ENCODE data around the gene ISL2. TPM values are rescaled to one million over a fixed set of nuclear protein-coding genes. Genes with fewer than 3 reads are reported as not detected.

The ISL2 gene
- total RNA-seq, 2 donors from 2014 or later = 0.77 to 2.4 TPM

DNA sequence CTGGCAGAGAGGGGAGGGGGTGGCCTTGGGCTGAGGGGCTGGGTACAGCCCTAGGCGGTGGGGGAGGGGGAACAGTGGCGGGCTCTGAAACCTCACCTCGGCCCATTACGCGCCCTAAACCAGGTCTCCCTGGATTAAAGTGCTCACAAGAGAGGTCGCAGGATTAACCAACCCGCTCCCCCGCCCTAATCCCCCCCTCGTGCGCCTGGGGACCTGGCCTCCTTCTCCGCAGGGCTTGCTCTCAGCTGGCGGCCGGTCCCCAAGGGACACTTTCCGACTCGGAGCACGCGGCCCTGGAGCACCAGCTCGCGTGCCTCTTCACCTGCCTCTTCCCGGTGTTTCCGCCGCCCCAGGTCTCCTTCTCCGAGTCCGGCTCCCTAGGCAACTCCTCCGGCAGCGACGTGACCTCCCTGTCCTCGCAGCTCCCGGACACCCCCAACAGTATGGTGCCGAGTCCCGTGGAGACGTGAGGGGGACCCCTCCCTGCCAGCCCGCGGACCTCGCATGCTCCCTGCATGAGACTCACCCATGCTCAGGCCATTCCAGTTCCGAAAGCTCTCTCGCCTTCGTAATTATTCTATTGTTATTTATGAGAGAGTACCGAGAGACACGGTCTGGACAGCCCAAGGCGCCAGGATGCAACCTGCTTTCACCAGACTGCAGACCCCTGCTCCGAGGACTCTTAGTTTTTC, 4.9 kb downstream of the ISL2 start:
- H3K9me3 ChIP-seq = no peaks in the 10 kb centered on the region
- H3K4me3 ChIP-seq = no peak overlapping the region
- H3K27me3 ChIP-seq (replicated peaks; ENCODE audit: insufficient read depth) = peaks cover 51% of the 10 kb centered on the region
- intact Hi-C loops (cut with DNase I) = no loop called here
- peaks cover 7% of the 10 kb centered on the region for H3K4me1 ChIP-seq (replicated peaks)
- DNase-seq (ENCODE audit: low spot score) = no peak
- TF ChIP-seq POLR2AphosphoS5 (IDR thresholded peaks at IDR 0.05) (no peak), POLR2A (IDR thresholded peaks at IDR 0.05) (no peak)
- TF ChIP-seq, protein P1, sequence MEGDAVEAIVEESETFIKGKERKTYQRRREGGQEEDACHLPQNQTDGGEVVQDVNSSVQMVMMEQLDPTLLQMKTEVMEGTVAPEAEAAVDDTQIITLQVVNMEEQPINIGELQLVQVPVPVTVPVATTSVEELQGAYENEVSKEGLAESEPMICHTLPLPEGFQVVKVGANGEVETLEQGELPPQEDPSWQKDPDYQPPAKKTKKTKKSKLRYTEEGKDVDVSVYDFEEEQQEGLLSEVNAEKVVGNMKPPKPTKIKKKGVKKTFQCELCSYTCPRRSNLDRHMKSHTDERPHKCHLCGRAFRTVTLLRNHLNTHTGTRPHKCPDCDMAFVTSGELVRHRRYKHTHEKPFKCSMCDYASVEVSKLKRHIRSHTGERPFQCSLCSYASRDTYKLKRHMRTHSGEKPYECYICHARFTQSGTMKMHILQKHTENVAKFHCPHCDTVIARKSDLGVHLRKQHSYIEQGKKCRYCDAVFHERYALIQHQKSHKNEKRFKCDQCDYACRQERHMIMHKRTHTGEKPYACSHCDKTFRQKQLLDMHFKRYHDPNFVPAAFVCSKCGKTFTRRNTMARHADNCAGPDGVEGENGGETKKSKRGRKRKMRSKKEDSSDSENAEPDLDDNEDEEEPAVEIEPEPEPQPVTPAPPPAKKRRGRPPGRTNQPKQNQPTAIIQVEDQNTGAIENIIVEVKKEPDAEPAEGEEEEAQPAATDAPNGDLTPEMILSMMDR (IDR thresholded peaks at IDR 0.05) = no peak
- 42% methylated on average over 37 of the region's 42 CpGs for WGBS
- H3K27ac ChIP-seq = no peak overlapping the region
- no peaks in the 10 kb centered on the region for H3K36me3 ChIP-seq

DNA sequence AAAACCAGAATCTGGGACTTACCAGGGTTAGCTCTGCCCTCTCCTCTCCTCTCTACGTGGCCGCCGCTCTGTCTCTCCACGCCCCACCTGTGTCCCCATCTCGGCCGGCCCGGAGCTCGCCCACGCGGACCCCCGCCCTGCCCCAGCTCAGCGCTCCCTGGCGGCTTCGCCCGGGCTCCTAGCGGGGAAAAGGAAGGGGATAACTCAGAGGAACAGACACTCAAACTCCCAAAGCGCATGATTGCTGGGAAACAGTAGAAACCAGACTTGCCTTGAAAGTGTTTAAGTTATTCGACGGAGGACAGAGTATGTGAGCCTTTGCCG, 5.4 kb downstream of the ISL2 start:
- H3K4me1 ChIP-seq (replicated peaks) = peaks cover 9% of the 10 kb centered on the region
- H3K27ac ChIP-seq = no peak overlapping the region
- TF ChIP-seq POLR2AphosphoS5 (IDR thresholded peaks at IDR 0.05) (no peak), POLR2A (IDR thresholded peaks at IDR 0.05) (no peak)
- TF ChIP-seq, protein P1 (IDR thresholded peaks at IDR 0.05) = no peak
- intact Hi-C loops (cut with DNase I) = no loop called here
- 53% methylated on average over 20 of the region's 20 CpGs for WGBS
- H3K9me3 ChIP-seq = no peaks in the 10 kb centered on the region
- no peak overlapping the region for H3K4me3 ChIP-seq
- H3K27me3 ChIP-seq (replicated peaks; ENCODE audit: insufficient read depth) = peaks cover 48% of the 10 kb centered on the region
- DNase-seq (ENCODE audit: low spot score) = no peak
- no peaks in the 10 kb centered on the region for H3K36me3 ChIP-seq

- peaks cover 11% of the 10 kb centered on the region for H3K4me1 ChIP-seq (replicated peaks)
- H3K9me3 ChIP-seq = no peaks in the 10 kb centered on the region
- 46% methylated on average over 50 of the region's 87 CpGs for WGBS
- H3K27me3 ChIP-seq (replicated peaks; ENCODE audit: insufficient read depth) = peaks cover 46% of the 10 kb centered on the region
- H3K4me3 ChIP-seq = no peak overlapping the region
- no peak for DNase-seq (ENCODE audit: low spot score)
- H3K36me3 ChIP-seq = no peaks in the 10 kb centered on the region
- no peak overlapping the region for H3K27ac ChIP-seq
- TF ChIP-seq POLR2A (IDR thresholded peaks at IDR 0.05) (no peak), POLR2AphosphoS5 (IDR thresholded peaks at IDR 0.05) (no peak)
- TF ChIP-seq, protein P1 (IDR thresholded peaks at IDR 0.05) = no peak
- intact Hi-C loops (cut with DNase I) = no loop called here
Observed at GRCh38 chr15:76342382-76343201, 6.0 kb downstream of the ISL2 start.

DNA sequence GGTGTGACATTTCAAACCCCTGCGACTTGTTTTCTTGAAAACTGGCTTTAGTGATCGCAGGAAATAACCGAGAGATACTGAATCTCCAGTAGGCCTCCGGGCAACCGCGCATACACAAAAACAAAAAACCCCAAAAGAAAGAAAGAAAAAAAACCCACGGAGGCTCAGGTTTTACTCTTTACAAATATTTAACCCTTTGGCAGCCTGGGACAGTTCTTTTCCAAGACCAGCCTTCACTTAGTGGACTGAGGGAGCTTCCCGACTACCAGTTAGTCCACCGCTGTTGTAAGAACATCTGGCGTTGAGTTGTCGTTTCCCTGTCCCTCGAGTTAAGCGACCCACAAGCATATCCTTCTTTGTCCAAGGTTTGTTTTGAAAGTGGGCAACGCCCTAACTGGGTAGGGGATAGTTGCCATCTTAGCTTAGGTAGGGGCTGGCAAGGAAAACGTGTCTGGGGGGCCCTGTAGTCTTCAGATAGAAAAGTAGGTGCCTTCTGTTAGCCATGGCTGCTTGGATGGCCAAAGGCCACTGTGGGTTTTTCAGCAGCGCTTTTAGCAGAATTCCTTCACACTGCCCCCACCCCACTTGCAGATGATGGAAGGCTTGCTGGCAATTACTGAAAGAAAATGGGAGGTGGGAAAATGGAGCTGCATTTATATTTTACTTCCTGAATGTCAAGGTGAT, 6.9 kb downstream of the ISL2 start:
- Histone ChIP-seq H3K9me3 (no peaks in the 10 kb centered on the region), H3K36me3 (no peaks in the 10 kb centered on the region), H3K27me3 (replicated peaks; ENCODE audit: insufficient read depth) (peaks cover 37% of the 10 kb centered on the region), H3K4me1 (replicated peaks) (peaks cover 11% of the 10 kb centered on the region), H3K27ac (no peak overlapping the region), H3K4me3 (no peak overlapping the region)
- WGBS = 52% methylated on average over 16 of the region's 16 CpGs
- TF ChIP-seq, protein P1 (IDR thresholded peaks at IDR 0.05) = no peak
- no peak for TF ChIP-seq POLR2AphosphoS5 (IDR thresholded peaks at IDR 0.05)
- intact Hi-C loops (cut with DNase I) = no loop called here
- no peak for DNase-seq (ENCODE audit: low spot score)

All from prostate gland (tissue), 2 donors.